Body of pancreas (tissue), 4 donors: ENCODE results near the gene SORCS2.

Experiments used
- POLR2A ChIP-seq, 3 donors: fragments of 450-650 bp; IDR thresholded peaks; one replicate each; pipeline ENCODE4 v1.6.1; 2016; ENCODE audit warnings: antibody characterized with exemption in 3 of 3, mild to moderate bottlenecking in 2 of 3
- TF ChIP-seq, protein P1 (sequence below), 7 experiments: fragments of 450-650 bp in 4 of 7; fragments of 200-600 bp in 3 of 7; sonication (generic) in 3 of 7; IDR thresholded peaks; one replicate each; pipeline ENCODE4 v1.5.1; 2016 to 2019; ENCODE audit warnings: antibody characterized with exemption in 7 of 7

DNA sequence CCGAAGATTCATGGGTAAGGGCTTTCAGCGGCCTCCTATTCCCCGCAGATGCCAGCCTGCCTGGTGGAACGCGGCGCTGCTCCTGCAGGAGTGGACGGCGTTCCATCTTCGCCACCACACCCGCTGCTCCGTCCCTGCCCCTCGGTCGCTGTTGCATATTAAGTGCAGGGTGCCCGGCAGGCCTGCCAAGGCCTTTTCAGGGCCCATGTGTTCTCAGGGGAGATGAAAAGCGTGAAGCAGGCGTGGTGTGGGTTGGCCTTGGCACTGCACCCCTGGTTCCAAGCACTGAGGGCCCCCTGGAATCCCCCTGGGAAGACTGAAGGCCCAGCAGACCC lies 52.0 kb downstream of the SORCS2 start:
- TF ChIP-seq, protein P1, sequence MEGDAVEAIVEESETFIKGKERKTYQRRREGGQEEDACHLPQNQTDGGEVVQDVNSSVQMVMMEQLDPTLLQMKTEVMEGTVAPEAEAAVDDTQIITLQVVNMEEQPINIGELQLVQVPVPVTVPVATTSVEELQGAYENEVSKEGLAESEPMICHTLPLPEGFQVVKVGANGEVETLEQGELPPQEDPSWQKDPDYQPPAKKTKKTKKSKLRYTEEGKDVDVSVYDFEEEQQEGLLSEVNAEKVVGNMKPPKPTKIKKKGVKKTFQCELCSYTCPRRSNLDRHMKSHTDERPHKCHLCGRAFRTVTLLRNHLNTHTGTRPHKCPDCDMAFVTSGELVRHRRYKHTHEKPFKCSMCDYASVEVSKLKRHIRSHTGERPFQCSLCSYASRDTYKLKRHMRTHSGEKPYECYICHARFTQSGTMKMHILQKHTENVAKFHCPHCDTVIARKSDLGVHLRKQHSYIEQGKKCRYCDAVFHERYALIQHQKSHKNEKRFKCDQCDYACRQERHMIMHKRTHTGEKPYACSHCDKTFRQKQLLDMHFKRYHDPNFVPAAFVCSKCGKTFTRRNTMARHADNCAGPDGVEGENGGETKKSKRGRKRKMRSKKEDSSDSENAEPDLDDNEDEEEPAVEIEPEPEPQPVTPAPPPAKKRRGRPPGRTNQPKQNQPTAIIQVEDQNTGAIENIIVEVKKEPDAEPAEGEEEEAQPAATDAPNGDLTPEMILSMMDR (IDR thresholded peaks at IDR 0.05), result no peak
- TF ChIP-seq POLR2A (IDR thresholded peaks at IDR 0.05), result no peak
